GM12878 (cell line): Measurements from ENCODE around the gene CHST2. TPM values are rescaled to one million over a fixed set of nuclear protein-coding genes. Genes with fewer than 3 reads are reported as not detected.

Experiments
- HDAC6 ChIP-seq: fragments of 200-600 bp; sonication (generic); IDR thresholded peaks from one replicate; pipeline ENCODE4 v1.8.0; 2017; ENCODE audit warnings: antibody characterized with exemption; ENCODE audit not compliant: unreplicated experiment
- LARP7 ChIP-seq: fragments of 450-650 bp; IDR thresholded peaks from 2 replicates; pipeline ENCODE4 v1.6.1; 2017; ENCODE audit warnings: mild to moderate bottlenecking
- PAX5 ChIP-seq: IDR thresholded peaks from 2 replicates; pipeline ENCODE4 v1.6.1; 2011; ENCODE audit warnings: low read depth, low read length, borderline replicate concordance
- RB1 ChIP-seq: fragments of 450-650 bp; formaldehyde crosslinking; IDR thresholded peaks from 2 replicates; pipeline ENCODE4 v1.6.1; 2017; ENCODE audit warnings: mild to moderate bottlenecking, borderline replicate concordance
- ZNF24 ChIP-seq: fragments of 450-650 bp; IDR thresholded peaks from 2 replicates; pipeline ENCODE4 v1.6.1; 2017; ENCODE audit warnings: antibody characterized with exemption, mild to moderate bottlenecking
- polyA plus RNA-seq, 11 experiments: library from polyadenylated mRNA; depleted of rRNA in 4 of 11; unstranded in 6 of 11; stranded (reverse) in 5 of 11; fragments of >200 nt; fragmentation: Nextera tagmentation in 4 of 11; fragmentation: Illumina TruSeq in 1 of 11; extraction: Ambion mirVana in 4 of 11; extraction: Trizol in 1 of 11; gene quantifications; 1 replicate in 1 of 11; 2 replicates in 10 of 11; pipeline versions ENCODE4 v1.2.1 to v1.2.3, GENCODE V29; 2011 to 2016; ENCODE audit warnings: inconsistent platforms in 2 of 11, missing spikeins in 2 of 11, low read depth in 1 of 11
- total RNA-seq, 4 experiments: library from RNA; depleted of rRNA in 3 of 4; stranded (reverse); fragments of >200 nt in 3 of 4; fragmentation: Illumina TruSeq in 1 of 4; extraction: Trizol in 1 of 4; gene quantifications; 2 replicates each; pipeline versions ENCODE4 v1.2.1 to v1.2.3, GENCODE V29; 2013 to 2021
- TF ChIP-seq, protein P1 (sequence below): fragments of 450-650 bp; IDR thresholded peaks from 2 replicates; pipeline ENCODE4 v1.6.1; 2017; ENCODE audit warnings: mild to moderate bottlenecking, moderate library complexity
- TF ChIP-seq, protein P2 (sequence below): fragments of 450-650 bp; IDR thresholded peaks from 2 replicates; pipeline ENCODE4 v1.6.1; 2018; ENCODE audit warnings: mild to moderate bottlenecking, low read depth, moderate library complexity; ENCODE audit not compliant: partially characterized antibody

Gene CHST2
- total and polyA plus RNA-seq, 10 of the 15 experiments (the other 5 are each of a cell fraction or from before 2014, with no cell fraction given), result 1.6 to 37.2 (median 8.8) TPM

DNA sequence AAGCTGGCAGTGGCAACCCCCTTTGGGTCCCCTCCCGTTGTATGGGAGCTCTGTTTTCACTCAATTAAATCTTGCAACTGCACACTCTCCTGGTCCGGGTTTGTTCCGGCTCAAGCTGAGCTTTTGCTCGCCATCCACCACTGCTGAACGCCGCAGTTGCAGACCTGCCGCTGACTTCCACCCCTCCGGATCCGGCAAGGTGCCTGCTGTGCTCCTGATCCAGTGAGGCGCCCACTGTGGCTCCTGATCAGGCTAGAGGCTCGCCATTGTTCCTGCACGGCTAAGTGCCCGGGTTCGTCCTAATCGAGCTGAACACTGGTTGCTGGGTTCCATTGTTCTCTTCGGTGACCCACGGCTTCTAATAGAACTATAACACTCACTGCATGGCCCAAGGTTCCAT lies 22.8 kb downstream of the CHST2 start (continued):
- TF ChIP-seq ZNF24 (no peak), PAX5 (no peak), RB1 (no peak), LARP7 (no peak), HDAC6 (no peak)
- TF ChIP-seq, protein P1, sequence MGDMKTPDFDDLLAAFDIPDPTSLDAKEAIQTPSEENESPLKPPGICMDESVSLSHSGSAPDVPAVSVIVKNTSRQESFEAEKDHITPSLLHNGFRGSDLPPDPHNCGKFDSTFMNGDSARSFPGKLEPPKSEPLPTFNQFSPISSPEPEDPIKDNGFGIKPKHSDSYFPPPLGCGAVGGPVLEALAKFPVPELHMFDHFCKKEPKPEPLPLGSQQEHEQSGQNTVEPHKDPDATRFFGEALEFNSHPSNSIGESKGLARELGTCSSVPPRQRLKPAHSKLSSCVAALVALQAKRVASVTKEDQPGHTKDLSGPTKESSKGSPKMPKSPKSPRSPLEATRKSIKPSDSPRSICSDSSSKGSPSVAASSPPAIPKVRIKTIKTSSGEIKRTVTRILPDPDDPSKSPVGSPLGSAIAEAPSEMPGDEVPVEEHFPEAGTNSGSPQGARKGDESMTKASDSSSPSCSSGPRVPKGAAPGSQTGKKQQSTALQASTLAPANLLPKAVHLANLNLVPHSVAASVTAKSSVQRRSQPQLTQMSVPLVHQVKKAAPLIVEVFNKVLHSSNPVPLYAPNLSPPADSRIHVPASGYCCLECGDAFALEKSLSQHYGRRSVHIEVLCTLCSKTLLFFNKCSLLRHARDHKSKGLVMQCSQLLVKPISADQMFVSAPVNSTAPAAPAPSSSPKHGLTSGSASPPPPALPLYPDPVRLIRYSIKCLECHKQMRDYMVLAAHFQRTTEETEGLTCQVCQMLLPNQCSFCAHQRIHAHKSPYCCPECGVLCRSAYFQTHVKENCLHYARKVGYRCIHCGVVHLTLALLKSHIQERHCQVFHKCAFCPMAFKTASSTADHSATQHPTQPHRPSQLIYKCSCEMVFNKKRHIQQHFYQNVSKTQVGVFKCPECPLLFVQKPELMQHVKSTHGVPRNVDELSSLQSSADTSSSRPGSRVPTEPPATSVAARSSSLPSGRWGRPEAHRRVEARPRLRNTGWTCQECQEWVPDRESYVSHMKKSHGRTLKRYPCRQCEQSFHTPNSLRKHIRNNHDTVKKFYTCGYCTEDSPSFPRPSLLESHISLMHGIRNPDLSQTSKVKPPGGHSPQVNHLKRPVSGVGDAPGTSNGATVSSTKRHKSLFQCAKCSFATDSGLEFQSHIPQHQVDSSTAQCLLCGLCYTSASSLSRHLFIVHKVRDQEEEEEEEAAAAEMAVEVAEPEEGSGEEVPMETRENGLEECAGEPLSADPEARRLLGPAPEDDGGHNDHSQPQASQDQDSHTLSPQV, result no peak
- TF ChIP-seq, protein P2, sequence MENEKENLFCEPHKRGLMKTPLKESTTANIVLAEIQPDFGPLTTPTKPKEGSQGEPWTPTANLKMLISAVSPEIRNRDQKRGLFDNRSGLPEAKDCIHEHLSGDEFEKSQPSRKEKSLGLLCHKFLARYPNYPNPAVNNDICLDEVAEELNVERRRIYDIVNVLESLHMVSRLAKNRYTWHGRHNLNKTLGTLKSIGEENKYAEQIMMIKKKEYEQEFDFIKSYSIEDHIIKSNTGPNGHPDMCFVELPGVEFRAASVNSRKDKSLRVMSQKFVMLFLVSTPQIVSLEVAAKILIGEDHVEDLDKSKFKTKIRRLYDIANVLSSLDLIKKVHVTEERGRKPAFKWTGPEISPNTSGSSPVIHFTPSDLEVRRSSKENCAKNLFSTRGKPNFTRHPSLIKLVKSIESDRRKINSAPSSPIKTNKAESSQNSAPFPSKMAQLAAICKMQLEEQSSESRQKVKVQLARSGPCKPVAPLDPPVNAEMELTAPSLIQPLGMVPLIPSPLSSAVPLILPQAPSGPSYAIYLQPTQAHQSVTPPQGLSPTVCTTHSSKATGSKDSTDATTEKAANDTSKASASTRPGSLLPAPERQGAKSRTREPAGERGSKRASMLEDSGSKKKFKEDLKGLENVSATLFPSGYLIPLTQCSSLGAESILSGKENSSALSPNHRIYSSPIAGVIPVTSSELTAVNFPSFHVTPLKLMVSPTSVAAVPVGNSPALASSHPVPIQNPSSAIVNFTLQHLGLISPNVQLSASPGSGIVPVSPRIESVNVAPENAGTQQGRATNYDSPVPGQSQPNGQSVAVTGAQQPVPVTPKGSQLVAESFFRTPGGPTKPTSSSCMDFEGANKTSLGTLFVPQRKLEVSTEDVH, result no peak
